IPS-NIHi7 (cell line): ENCODE data around the gene CCER1.
"Not testable (repeated sequence)": the region's sequence is repeated elsewhere in the genome, so short reads cannot be mapped to it uniquely, and the experiment has no call there.

ENCODE experiments used
- DNase-seq: peaks from one replicate; pipeline ENCODE4 v3.0.0; 2012; ENCODE audit warnings: mixed read lengths; ENCODE audit errors: extremely low spot score

CCER1 gene

GRCh38 chr12:90954921-90955320 is at the start of gene CCER1:
Gene CCER1 (minus strand): TSS chr12:90955176. CDS start chr12:90954742, 434 bp downstream.
- no peak for DNase-seq

GRCh38 chr12:91003737-91004136 is 48.8 kb upstream of the CCER1 start:
- DNase-seq = no peak

- no peak for DNase-seq
Measured at GRCh38 chr12:91001306-91001705, 46.3 kb upstream of the CCER1 start.

GRCh38 chr12:90999966-91000365 is 45.0 kb upstream of the CCER1 start:
- no peak for DNase-seq

- DNase-seq = no peak
Measured at GRCh38 chr12:90999527-90999926, 44.6 kb upstream of the CCER1 start.

- no peak for DNase-seq
Measured at GRCh38 chr12:90995010-90995409, 40.0 kb upstream of the CCER1 start.

- DNase-seq = no peak
Measured at GRCh38 chr12:90991952-90992465, 37.0 kb upstream of the CCER1 start.

GRCh38 chr12:90990611-90991010 is 35.6 kb upstream of the CCER1 start:
- DNase-seq = no peak

- DNase-seq = no peak
Measured at GRCh38 chr12:90989686-90990111, 34.7 kb upstream of the CCER1 start.

GRCh38 chr12:90987520-90987919 is 32.5 kb upstream of the CCER1 start:
- no peak for DNase-seq

- no peak for DNase-seq
Measured at GRCh38 chr12:90987101-90987500, 32.1 kb upstream of the CCER1 start.

GRCh38 chr12:90985331-90985730 is 30.4 kb upstream of the CCER1 start:
- DNase-seq = not testable (repeated sequence)

- DNase-seq = no peak
Measured at GRCh38 chr12:90984114-90984513, 29.1 kb upstream of the CCER1 start.

GRCh38 chr12:90982170-90982569 is 27.2 kb upstream of the CCER1 start:
- DNase-seq = no peak

- DNase-seq = no peak
Measured at GRCh38 chr12:90979951-90980350, 25.0 kb upstream of the CCER1 start.

GRCh38 chr12:90979019-90979418 is 24.0 kb upstream of the CCER1 start:
- DNase-seq = no peak

GRCh38 chr12:90978117-90978770 is 23.3 kb upstream of the CCER1 start:
- peak; percentile 39 for DNase-seq

- DNase-seq = no peak
Measured at GRCh38 chr12:90977224-90977623, 22.2 kb upstream of the CCER1 start.

GRCh38 chr12:90974286-90974685 is 19.3 kb upstream of the CCER1 start:
- DNase-seq = no peak

GRCh38 chr12:90972226-90972625 is 17.2 kb upstream of the CCER1 start:
- no peak for DNase-seq

GRCh38 chr12:90970911-90971310 is 15.9 kb upstream of the CCER1 start:
- no peak for DNase-seq

GRCh38 chr12:90970471-90970870 is 15.5 kb upstream of the CCER1 start:
- no peak for DNase-seq

- no peak for DNase-seq
Measured at GRCh38 chr12:90969851-90970250, 14.9 kb upstream of the CCER1 start.

- no peak for DNase-seq
Measured at GRCh38 chr12:90969346-90969745, 14.4 kb upstream of the CCER1 start.
